Heart right ventricle (tissue), 16 donors: Measurements from ENCODE around the gene ZCCHC7. TPM values are rescaled to one million over a fixed set of nuclear protein-coding genes. Genes with fewer than 3 reads are reported as not detected.

Experiments used
- ATAC-seq, 8 donors: fragments of 200-7000 bp; cut with Tn5 transposase; one replicate each; pipeline ENCODE4 v1.9.1; 2020; ENCODE audit warnings: mild to moderate bottlenecking in 8 of 8, moderate library complexity in 8 of 8, moderate number of reproducible peaks in 1 of 8
- DNase-seq, 2 donors: peaks; one replicate each; pipeline ENCODE4 v3.0.0-alpha.2; 2020
- H3K27ac ChIP-seq, 10 donors: fragments of 200-600 bp; sonication (generic) in 2 of 10; one replicate each; pipeline versions ENCODE4 v1.5.0 to v1.8.0; 2020 to 2022; ENCODE audit warnings: mild to moderate bottlenecking in 3 of 10
- H3K27me3 ChIP-seq, 7 donors: fragments of 200-600 bp; one replicate each; pipeline ENCODE4 v1.8.0; 2021 to 2022; ENCODE audit warnings: mild to moderate bottlenecking in 2 of 7
- H3K36me3 ChIP-seq, 9 donors: fragments of 200-600 bp; sonication (generic) in 1 of 9; one replicate each; pipeline versions ENCODE4 v1.5.0 to v1.8.0; 2020 to 2022; ENCODE audit warnings: mild to moderate bottlenecking in 2 of 9
- H3K4me1 ChIP-seq, 9 donors: fragments of 200-600 bp; sonication (generic) in 1 of 9; one replicate each; pipeline versions ENCODE4 v1.5.0 to v1.8.0; 2020 to 2022; ENCODE audit warnings: mild to moderate bottlenecking in 4 of 9
- H3K4me3 ChIP-seq, 10 donors: fragments of 200-600 bp; sonication (generic) in 2 of 10; one replicate each; pipeline versions ENCODE4 v1.5.0 to v1.8.0; 2020 to 2022; ENCODE audit warnings: mild to moderate bottlenecking in 7 of 10, moderate library complexity in 2 of 10
- H3K9me3 ChIP-seq, 11 donors: fragments of 200-600 bp in 10 of 11; sonication (generic) in 2 of 11; one replicate each; pipeline versions ENCODE4 v1.5.0 to v1.8.0; 2013 to 2022; ENCODE audit warnings: mild to moderate bottlenecking in 2 of 11, control low read depth in 1 of 11, moderate library complexity in 1 of 11
- WGBS, 2 donors: extraction: QIAGEN DNeasy Blood & Tissue Kit; methylation state at CpG; one replicate each; pipeline ENCODE4 v1.1.7; 2013; ENCODE audit warnings: inconsistent platforms in 1 of 2; 5-methylcytosine and 5-hydroxymethylcytosine counted together
- intact Hi-C, 10 donors: fragments of 100-400 bp; cut with DNase I; formaldehyde crosslinking; loops; one replicate each; pipeline versions ENCODE4 v1.11.1 to v1.14.2; 2022
- polyA plus RNA-seq, 2 donors: library from polyadenylated mRNA; stranded (reverse); fragments of 200-250 nt; gene quantifications; one replicate each; pipeline ENCODE4 v1.2.3, GENCODE V29; 2013
- total RNA-seq, 10 donors: library from RNA; stranded (reverse); fragmentation: NEBNext Ultra II Directional in 3 of 10; extraction: Animal tissue kit (Norgen Biotek cat#: 25700) in 3 of 10; gene quantifications; one replicate each; pipeline versions ENCODE4 v1.2.1 to v1.2.4, GENCODE V29; 2021 to 2023
- TF ChIP-seq, protein P1 (sequence below), 9 donors: fragments of 200-600 bp; sonication (generic) in 2 of 9; IDR thresholded peaks; one replicate each; pipeline versions ENCODE4 v1.5.0 to v1.8.0; 2021 to 2022; ENCODE audit warnings: antibody characterized with exemption in 9 of 9, mild to moderate bottlenecking in 5 of 9, moderate library complexity in 1 of 9
- donor health status: Arrhythmogenic right ventricular cardiomyopathy.
- donor health status: ischemic (EF 13 %, LVEDD 7.1; RV severe dilation, severe dysfunction).
- donor health status: healthy with polysubstance abuse.
- donor health status: DM: no; HTN: yes; CAD: no.
- donor health status: DM: no; HTN: no; CAD: no.
- donor health status: ischemic (EF 25% LVEDD 6.9; RV normal size, moderate dysfunction).
- donor health status: ischemic (EF 25% LVEDD 5.7; RV mildly dilated, moderate dysfunction).
- donor health status: healthy.
- donor health status: DM: yes; HTN: yes; CAD: no.
- donor health status: Ischemic cardiomyopathy.
- donor health status: ischemic (EF 35%, LVEDD 5.7; RV mildly dilated, moderate dysfunction).
- donor health status: nonischemic (EF 11% LVEDD 7.7; RV severe dilation, severe dysfunction).
- donor health status: DM: yes; HTN: yes; CAD: no.
- donor health status: PGD.
- donor health status: ischemic (EF 29% LVEDD 5.4; RV normal size, mild dysfunction).
- donor health status: nonischemic (EF 23%, LVEDD 6.1; RV moderate dilation, normal function).

The ZCCHC7 gene
- total and polyA plus RNA-seq, 12 donors, result 4.3 to 11.9 (median 8.9) TPM

DNA sequence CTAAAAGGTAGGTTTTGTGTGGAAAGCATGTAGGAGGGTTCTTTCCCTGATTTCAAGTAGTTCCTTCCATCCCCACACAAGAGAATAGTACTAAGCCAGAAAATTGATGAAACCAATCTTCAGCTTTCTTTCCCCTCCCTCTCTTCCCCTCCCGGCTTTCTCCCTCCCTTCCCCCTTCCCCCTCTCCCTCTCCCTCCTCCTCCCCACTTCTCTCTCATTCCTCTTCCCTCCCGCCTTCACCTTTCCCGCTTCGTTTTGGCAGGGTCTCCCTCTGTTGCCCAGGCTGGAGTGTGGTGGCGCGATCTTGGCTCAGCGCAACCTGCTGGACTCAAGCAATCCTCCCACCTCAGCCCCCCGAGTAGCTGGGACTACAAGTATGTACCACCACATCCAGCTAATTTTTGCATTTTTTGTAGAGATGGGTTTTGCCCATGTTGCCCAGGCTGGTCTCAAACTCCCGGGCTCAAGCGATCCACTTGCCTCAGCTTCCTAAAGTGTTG, 85.8 kb downstream of the ZCCHC7 start:
- Histone ChIP-seq H3K36me3 (peaks cover 0 to 33% (median 0%) of the 10 kb centered on the region in 9 donors), H3K9me3 (peaks cover 0 to 17% (median 0%) of the 10 kb centered on the region in 11 donors), H3K27me3 (no peaks in the 10 kb centered on the region), H3K4me1 (peaks cover 0 to 17% (median 7%) of the 10 kb centered on the region in 9 donors), H3K27ac (no peak overlapping the region), H3K4me3 (no peak overlapping the region)
- intact Hi-C loops, result no loop called here
- 92 to 94% methylated on average over 10 of the region's 10 CpGs for WGBS, 2 donors
- TF ChIP-seq, protein P1, sequence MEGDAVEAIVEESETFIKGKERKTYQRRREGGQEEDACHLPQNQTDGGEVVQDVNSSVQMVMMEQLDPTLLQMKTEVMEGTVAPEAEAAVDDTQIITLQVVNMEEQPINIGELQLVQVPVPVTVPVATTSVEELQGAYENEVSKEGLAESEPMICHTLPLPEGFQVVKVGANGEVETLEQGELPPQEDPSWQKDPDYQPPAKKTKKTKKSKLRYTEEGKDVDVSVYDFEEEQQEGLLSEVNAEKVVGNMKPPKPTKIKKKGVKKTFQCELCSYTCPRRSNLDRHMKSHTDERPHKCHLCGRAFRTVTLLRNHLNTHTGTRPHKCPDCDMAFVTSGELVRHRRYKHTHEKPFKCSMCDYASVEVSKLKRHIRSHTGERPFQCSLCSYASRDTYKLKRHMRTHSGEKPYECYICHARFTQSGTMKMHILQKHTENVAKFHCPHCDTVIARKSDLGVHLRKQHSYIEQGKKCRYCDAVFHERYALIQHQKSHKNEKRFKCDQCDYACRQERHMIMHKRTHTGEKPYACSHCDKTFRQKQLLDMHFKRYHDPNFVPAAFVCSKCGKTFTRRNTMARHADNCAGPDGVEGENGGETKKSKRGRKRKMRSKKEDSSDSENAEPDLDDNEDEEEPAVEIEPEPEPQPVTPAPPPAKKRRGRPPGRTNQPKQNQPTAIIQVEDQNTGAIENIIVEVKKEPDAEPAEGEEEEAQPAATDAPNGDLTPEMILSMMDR (IDR thresholded peaks at IDR 0.05), result no peak
- ATAC-seq, result no peak
- no peak for DNase-seq

- Histone ChIP-seq H3K4me3 (no peak overlapping the region), H3K4me1 (peaks cover 0 to 26% (median 7%) of the 10 kb centered on the region in 9 donors), H3K27ac (no peak overlapping the region), H3K9me3 (peaks cover 0 to 3% (median 0%) of the 10 kb centered on the region in 11 donors), H3K27me3 (no peaks in the 10 kb centered on the region), H3K36me3 (peaks cover 0 to 27% (median 0%) of the 10 kb centered on the region in 9 donors)
- 21 to 31% methylated on average over 2 of the region's 2 CpGs for WGBS, 2 donors
- intact Hi-C loops, result no loop called here
- peak in 1 of 8 donors; percentile 65 for ATAC-seq
- TF ChIP-seq, protein P1 (IDR thresholded peaks at IDR 0.05), result peak in 3 of 9 donors; percentile 12 to 22 (median 21)
- no peak for DNase-seq
These were observed 89.3 kb downstream of the ZCCHC7 start for GRCh38 chr9:37209431-37210386.

GRCh38 chr9:37210737-37211523, 90.6 kb downstream of the ZCCHC7 start:
- no peaks in the 10 kb centered on the region for H3K9me3 ChIP-seq
- DNase-seq (no peak), ATAC-seq (no peak)
- intact Hi-C loops, result no loop called here
- H3K4me3 ChIP-seq, result no peak overlapping the region
- peaks cover 0 to 26% (median 7%) of the 10 kb centered on the region in 9 donors for H3K4me1 ChIP-seq
- WGBS, 2 donors, result 89 to 92% methylated on average over 3 of the region's 3 CpGs
- H3K27me3 ChIP-seq, result no peaks in the 10 kb centered on the region
- TF ChIP-seq, protein P1 (IDR thresholded peaks at IDR 0.05), result no peak
- H3K36me3 ChIP-seq, result peaks cover 0 to 27% (median 0%) of the 10 kb centered on the region in 9 donors
- H3K27ac ChIP-seq, result no peak overlapping the region

GRCh38 chr9:37212435-37212834, 92.1 kb downstream of the ZCCHC7 start:
- no peak for ATAC-seq
- 92 to 93% methylated on average over 2 of the region's 2 CpGs for WGBS, 2 donors
- no peak overlapping the region for H3K27ac ChIP-seq
- no peaks in the 10 kb centered on the region for H3K9me3 ChIP-seq
- no peaks in the 10 kb centered on the region for H3K27me3 ChIP-seq
- intact Hi-C loops, result no loop called here
- TF ChIP-seq, protein P1 (IDR thresholded peaks at IDR 0.05), result no peak
- H3K4me1 ChIP-seq, result peaks cover 0 to 26% (median 7%) of the 10 kb centered on the region in 9 donors
- no peak for DNase-seq
- no peak overlapping the region for H3K4me3 ChIP-seq
- H3K36me3 ChIP-seq, result peaks cover 0 to 19% (median 0%) of the 10 kb centered on the region in 9 donors
